Ovary (tissue), 9 donors: Measurements from ENCODE around the gene LSR. TPM values are rescaled to one million over a fixed set of nuclear protein-coding genes. Genes with fewer than 3 reads are reported as not detected.

ENCODE experiments used
- DNase-seq, 5 donors: peaks; one replicate each; pipeline ENCODE4 v3.0.0-alpha.2; 2019 to 2020
- H3K27ac ChIP-seq, 2 donors: fragments of 200-600 bp; one replicate each; pipeline versions ENCODE4 v1.5.1 to v1.8.0; 2019 to 2022
- H3K27me3 ChIP-seq: fragments of 200-600 bp; one replicate; pipeline ENCODE4 v1.8.0; 2022
- H3K36me3 ChIP-seq: fragments of 200-600 bp; sonication (generic); one replicate; pipeline ENCODE4 v1.5.1; 2019
- H3K4me1 ChIP-seq: one replicate; pipeline ENCODE4 v1.8.1; 2013; ENCODE audit warnings: mild to moderate bottlenecking, moderate library complexity; ENCODE audit not compliant: insufficient read depth
- H3K4me3 ChIP-seq: fragments of 200-600 bp; sonication (generic); one replicate; pipeline ENCODE4 v1.5.1; 2017
- H3K9me3 ChIP-seq, 2 donors: fragments of 200-600 bp in 1 of 2; sonication (generic) in 1 of 2; one replicate each; pipeline versions ENCODE4 v1.5.1 to v1.8.1; 2013 to 2019; ENCODE audit warnings: mild to moderate bottlenecking in 1 of 2, moderate library complexity in 1 of 2
- EP300 ChIP-seq: sonication (generic); formaldehyde crosslinking; IDR thresholded peaks from one replicate; pipeline ENCODE4 v1.6.1; 2017; ENCODE audit warnings: antibody characterized with exemption
- POLR2A ChIP-seq: fragments of 450-650 bp; IDR thresholded peaks from one replicate; pipeline ENCODE4 v1.6.1; 2017; ENCODE audit warnings: antibody characterized with exemption, mild to moderate bottlenecking, moderate library complexity
- WGBS, 3 donors: extraction: QIAGEN DNeasy Blood & Tissue Kit in 1 of 3; methylation state at CpG; one replicate each; pipeline versions ENCODE4 v1.1.5 to v1.1.7; 2013 to 2017; 5-methylcytosine and 5-hydroxymethylcytosine counted together
- intact Hi-C, 4 donors: fragments of 100-400 bp; cut with DNase I; formaldehyde crosslinking; loops; one replicate each; pipeline versions ENCODE4 v1.11.0 to v1.15.1; 2022 to 2023
- polyA plus RNA-seq, 2 donors: library from polyadenylated mRNA; stranded (reverse); fragments of 200-250 nt in 1 of 2; fragments of 350-450 nt in 1 of 2; fragmentation: Illumina TruSeq in 1 of 2; extraction: RNeasy Lipid Tissue Mini Kit (QIAGEN cat#74804) in 1 of 2; gene quantifications; one replicate each; pipeline ENCODE4 v1.2.3, GENCODE V29; 2013 to 2014
- total RNA-seq, 7 donors: library from RNA; depleted of rRNA in 2 of 7; stranded (reverse); fragments of >200 nt in 2 of 7; fragmentation: NEBNext Ultra II Directional in 3 of 7; extraction: Animal tissue kit (Norgen Biotek cat#: 25700) in 3 of 7; gene quantifications; one replicate each; pipeline versions ENCODE4 v1.1.0 to v1.2.4, GENCODE V29; 2016 to 2023
- TF ChIP-seq, protein P1 (sequence below), 3 donors: fragments of 450-650 bp in 2 of 3; fragments of 200-600 bp in 1 of 3; IDR thresholded peaks; one replicate each; pipeline versions ENCODE4 v1.5.1 to v1.8.0; 2016 to 2022; ENCODE audit warnings: antibody characterized with exemption in 3 of 3, mild to moderate bottlenecking in 1 of 3
- donor health status: DM: no; HTN: no; CAD: no; lungs with moderate emphysema.
- donor health status: DM: no; HTN: no; CAD: no.
- donor health status: Bipolar disorder and iron deficiency.
- donor health status: DM: yes; HTN: yes; CAD: no.
- donor health status: DM: no; HTN: no; CAD: no.
- donor health status: DM: yes; HTN: yes; CAD: no.

Gene LSR
- total and polyA plus RNA-seq, 9 donors = 3.3 to 69.8 (median 12.9) TPM

DNA sequence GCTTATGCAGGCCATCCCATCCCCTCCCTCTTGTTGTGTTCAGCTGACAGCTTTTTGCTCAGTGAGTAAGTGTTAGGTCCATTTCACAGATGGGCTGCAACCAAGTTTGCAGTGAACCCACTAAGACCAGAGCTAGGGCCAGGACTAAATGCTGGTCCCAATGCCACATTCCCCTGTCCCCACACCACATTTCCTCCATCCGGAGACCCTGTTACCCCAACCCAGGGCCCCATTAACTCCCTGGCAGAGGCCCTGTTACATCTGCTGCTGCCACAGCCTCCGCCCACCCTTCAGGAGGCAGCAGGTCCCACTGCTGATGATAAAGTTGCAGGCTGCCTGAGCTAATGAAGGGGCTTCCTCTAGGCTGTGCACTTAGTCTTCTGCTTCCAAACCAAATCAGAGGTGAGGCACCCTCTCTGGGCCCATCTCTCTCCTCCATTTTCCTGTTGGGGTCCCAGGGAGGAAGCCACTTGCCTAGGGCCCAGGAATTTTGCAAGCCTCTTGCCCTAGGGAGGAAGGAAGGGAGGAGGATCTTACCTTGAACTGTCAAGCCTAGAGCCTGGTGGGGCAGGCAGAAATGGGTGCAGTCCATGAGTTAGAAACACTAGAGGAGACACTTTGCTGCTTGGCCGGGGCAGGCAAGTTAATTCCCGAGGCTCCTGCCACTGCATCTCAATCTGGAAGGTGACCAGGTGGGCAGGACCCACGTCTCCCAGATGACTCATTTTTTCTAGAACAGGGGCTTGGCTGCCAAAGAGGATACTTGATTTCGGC, 16.5 kb downstream of the LSR start:
- no peaks in the 10 kb centered on the region for H3K9me3 ChIP-seq
- H3K4me1 ChIP-seq = peaks cover 16% of the 10 kb centered on the region
- H3K4me3 ChIP-seq = no peak overlapping the region
- no peaks in the 10 kb centered on the region for H3K36me3 ChIP-seq
- peak in 3 of 5 donors; percentile 19 to 44 (median 41) for DNase-seq
- intact Hi-C loops = loop anchor here in 3 of 4 donors (5.0 to 10.0 kb wide), 3 partner anchors 123 to 349 kb away; partner anchors contain the start of genes FXYD7 (in 2 of the 3) and HAUS5 (in 1 of the 3)
- WGBS, 3 donors = 37 to 42% (median 37%) methylated on average over 6 of the region's 6 CpGs
- no peaks in the 10 kb centered on the region for H3K27me3 ChIP-seq
- TF ChIP-seq POLR2A = no peak
- no peak for TF ChIP-seq EP300
- TF ChIP-seq, protein P1, sequence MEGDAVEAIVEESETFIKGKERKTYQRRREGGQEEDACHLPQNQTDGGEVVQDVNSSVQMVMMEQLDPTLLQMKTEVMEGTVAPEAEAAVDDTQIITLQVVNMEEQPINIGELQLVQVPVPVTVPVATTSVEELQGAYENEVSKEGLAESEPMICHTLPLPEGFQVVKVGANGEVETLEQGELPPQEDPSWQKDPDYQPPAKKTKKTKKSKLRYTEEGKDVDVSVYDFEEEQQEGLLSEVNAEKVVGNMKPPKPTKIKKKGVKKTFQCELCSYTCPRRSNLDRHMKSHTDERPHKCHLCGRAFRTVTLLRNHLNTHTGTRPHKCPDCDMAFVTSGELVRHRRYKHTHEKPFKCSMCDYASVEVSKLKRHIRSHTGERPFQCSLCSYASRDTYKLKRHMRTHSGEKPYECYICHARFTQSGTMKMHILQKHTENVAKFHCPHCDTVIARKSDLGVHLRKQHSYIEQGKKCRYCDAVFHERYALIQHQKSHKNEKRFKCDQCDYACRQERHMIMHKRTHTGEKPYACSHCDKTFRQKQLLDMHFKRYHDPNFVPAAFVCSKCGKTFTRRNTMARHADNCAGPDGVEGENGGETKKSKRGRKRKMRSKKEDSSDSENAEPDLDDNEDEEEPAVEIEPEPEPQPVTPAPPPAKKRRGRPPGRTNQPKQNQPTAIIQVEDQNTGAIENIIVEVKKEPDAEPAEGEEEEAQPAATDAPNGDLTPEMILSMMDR (IDR thresholded peaks at IDR 0.05) = no peak
- peak overlapping the region in 1 of 2 donors; percentile 6 for H3K27ac ChIP-seq

DNA sequence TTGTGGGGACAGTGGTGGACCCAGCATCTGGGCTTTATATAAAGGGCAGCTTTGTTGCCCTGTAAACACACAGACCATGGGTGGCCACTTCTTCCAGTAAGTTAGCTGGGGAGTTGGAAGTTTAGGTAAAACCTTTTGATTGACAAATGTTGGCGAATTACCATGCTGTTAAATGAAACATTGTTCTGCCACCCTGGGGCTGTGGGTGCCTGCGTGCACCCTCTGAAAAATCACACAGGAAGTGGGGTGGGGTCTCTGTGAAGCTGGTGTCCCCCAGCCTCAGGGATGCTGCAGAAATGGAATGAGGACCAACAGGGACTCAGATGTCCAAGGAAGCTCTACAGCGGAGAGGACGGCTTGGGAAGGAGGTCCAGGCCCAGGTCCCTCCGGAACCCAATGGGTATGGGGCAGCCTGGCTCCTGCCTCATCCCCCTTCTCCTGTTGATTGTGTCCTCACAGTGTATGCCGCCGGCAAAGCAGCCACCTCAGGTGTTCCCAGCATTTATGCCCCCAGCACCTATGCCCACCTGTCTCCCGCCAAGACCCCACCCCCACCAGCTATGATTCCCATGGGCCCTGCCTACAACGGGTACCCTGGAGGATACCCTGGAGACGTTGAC, 17.2 kb downstream of the LSR start:
- WGBS, 3 donors = 74 to 84% (median 81%) methylated on average over 10 of the region's 10 CpGs
- H3K27ac ChIP-seq = peak overlapping the region; percentile 94 to 97
- H3K27me3 ChIP-seq = no peaks in the 10 kb centered on the region
- intact Hi-C loops = loop anchor here in 3 of 4 donors (5.0 to 10.0 kb wide), 3 partner anchors 124 to 349 kb away; partner anchors contain the start of genes FXYD7 (in 2 of the 3) and HAUS5 (in 1 of the 3)
- no peaks in the 10 kb centered on the region for H3K36me3 ChIP-seq
- H3K4me3 ChIP-seq = no peak overlapping the region
- DNase-seq = peak in 4 of 5 donors; percentile 33 to 58 (median 46)
- peaks cover 16% of the 10 kb centered on the region for H3K4me1 ChIP-seq
- no peaks in the 10 kb centered on the region for H3K9me3 ChIP-seq
- no peak for TF ChIP-seq EP300
- no peak for TF ChIP-seq POLR2A
- TF ChIP-seq, protein P1 (IDR thresholded peaks at IDR 0.05) = no peak

DNA sequence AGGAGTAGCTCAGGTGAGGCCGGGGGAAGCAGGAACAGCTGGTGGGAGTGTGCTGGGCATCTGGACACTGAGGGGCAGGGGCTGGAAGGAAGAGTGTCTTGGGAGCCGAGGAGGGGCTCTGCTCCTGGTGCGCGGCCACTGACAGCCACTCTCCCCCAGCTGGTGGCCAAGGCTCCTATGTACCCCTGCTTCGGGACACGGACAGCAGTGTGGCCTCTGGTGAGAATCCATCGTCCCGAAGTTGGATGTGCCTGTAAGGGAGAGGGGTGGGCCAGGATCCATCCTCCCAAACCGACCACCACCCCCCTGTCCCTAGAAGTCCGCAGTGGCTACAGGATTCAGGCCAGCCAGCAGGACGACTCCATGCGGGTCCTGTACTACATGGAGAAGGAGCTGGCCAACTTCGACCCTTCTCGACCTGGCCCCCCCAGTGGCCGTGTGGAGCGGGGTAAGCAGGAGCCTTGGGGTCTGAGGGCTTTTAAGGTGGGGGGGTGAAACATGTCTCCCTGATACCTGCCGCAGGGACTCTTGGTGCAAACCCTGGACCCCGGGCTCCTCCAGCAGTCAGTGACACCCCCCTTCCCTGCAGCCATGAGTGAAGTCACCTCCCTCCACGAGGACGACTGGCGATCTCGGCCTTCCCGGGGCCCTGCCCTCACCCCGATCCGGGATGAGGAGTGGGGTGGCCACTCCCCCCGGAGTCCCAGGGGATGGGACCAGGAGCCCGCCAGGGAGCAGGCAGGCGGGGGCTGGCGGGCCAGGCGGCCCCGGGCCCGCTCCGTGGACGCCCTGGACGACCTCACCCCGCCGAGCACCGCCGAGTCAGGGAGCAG, 17.9 kb downstream of the LSR start:
- H3K9me3 ChIP-seq = no peaks in the 10 kb centered on the region
- DNase-seq = peak; percentile 53 to 75 (median 72)
- TF ChIP-seq POLR2A (no peak), EP300 (no peak)
- TF ChIP-seq, protein P1 (IDR thresholded peaks at IDR 0.05) = no peak
- peak overlapping the region; percentile 94 to 97 for H3K27ac ChIP-seq
- no peaks in the 10 kb centered on the region for H3K36me3 ChIP-seq
- WGBS, 3 donors = 20 to 56% (median 22%) methylated on average over 20 to 39 of the region's 39 CpGs
- H3K4me3 ChIP-seq = peak overlapping the region; percentile 73
- H3K27me3 ChIP-seq = no peaks in the 10 kb centered on the region
- H3K4me1 ChIP-seq = peaks cover 16% of the 10 kb centered on the region
- intact Hi-C loops = loop anchor here in 3 of 4 donors (5.0 to 10.0 kb wide), 3 partner anchors 124 to 348 kb away; partner anchors contain the start of genes FXYD7 (in 2 of the 3) and HAUS5 (in 1 of the 3)
